ENCODE data around the gene MLYCD.

DNA sequence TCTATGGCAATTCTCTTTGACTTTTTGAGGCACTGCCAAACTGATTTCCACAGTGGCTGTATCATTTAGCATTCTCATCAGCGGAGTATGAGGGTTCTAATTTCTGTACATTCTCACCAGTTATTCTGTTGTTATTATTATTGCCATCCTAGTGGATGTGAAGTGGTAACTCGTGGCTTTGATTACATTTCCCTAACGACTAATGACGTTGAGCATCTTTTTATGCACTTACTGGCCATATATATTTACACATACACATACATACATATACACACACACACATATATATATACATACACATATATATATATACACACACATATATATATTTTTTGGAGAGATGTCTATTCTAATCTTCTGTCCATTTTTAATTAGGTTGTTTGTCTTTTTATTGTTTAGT is 3.7 kb upstream of the MLYCD start:
- TF ChIP-seq ZBTB7A (tag by site-specific recombination; IDR thresholded peaks at IDR 0.05; ENCODE audit: low read depth) (no peak), ZNF76 (tag by site-specific recombination; IDR thresholded peaks at IDR 0.05; ENCODE audit: borderline replicate concordance, low read depth) (no peak), ZNF274 (IDR thresholded peaks at IDR 0.05; ENCODE audit: low read length) (no peak), ZNF274 (tag by site-specific recombination; IDR thresholded peaks at IDR 0.05; ENCODE audit: borderline replicate concordance) (no peak), RBAK (tag by site-specific recombination; IDR thresholded peaks at IDR 0.05) (no peak), ZNF350 (tag by site-specific recombination; IDR thresholded peaks at IDR 0.05) (no peak), GLIS2 (tag by site-specific recombination; IDR thresholded peaks at IDR 0.05) (no peak), ZNF561 (tag by site-specific recombination; IDR thresholded peaks at IDR 0.05; ENCODE audit: borderline replicate concordance) (no peak), TCF7L2 (IDR thresholded peaks at IDR 0.05; ENCODE audit: borderline replicate concordance, low read depth, low read length) (no peak), KLF9 (tag by site-specific recombination; IDR thresholded peaks at IDR 0.05; ENCODE audit: low read depth) (no peak), ZNF24 (tag by site-specific recombination; IDR thresholded peaks at IDR 0.05) (no peak), ZNF311 (tag by site-specific recombination; IDR thresholded peaks at IDR 0.05; ENCODE audit: borderline replicate concordance) (no peak), ZBTB17 (tag by site-specific recombination; IDR thresholded peaks at IDR 0.05) (no peak)
- TF ChIP-seq, protein P1, sequence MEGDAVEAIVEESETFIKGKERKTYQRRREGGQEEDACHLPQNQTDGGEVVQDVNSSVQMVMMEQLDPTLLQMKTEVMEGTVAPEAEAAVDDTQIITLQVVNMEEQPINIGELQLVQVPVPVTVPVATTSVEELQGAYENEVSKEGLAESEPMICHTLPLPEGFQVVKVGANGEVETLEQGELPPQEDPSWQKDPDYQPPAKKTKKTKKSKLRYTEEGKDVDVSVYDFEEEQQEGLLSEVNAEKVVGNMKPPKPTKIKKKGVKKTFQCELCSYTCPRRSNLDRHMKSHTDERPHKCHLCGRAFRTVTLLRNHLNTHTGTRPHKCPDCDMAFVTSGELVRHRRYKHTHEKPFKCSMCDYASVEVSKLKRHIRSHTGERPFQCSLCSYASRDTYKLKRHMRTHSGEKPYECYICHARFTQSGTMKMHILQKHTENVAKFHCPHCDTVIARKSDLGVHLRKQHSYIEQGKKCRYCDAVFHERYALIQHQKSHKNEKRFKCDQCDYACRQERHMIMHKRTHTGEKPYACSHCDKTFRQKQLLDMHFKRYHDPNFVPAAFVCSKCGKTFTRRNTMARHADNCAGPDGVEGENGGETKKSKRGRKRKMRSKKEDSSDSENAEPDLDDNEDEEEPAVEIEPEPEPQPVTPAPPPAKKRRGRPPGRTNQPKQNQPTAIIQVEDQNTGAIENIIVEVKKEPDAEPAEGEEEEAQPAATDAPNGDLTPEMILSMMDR (tag by site-specific recombination; IDR thresholded peaks at IDR 0.05), result no peak
- TF ChIP-seq, protein P2, sequence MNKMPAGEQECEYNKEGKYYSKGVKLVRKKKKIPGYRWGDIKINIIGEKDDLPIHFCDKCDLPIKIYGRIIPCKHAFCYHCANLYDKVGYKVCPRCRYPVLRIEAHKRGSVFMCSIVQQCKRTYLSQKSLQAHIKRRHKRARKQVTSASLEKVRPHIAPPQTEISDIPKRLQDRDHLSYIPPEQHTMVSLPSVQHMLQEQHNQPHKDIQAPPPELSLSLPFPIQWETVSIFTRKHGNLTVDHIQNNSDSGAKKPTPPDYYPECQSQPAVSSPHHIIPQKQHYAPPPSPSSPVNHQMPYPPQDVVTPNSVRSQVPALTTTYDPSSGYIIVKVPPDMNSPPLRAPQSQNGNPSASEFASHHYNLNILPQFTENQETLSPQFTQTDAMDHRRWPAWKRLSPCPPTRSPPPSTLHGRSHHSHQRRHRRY (tag by site-specific recombination; IDR thresholded peaks at IDR 0.05), result no peak

All from HEK293 (cell line).